ENCODE results near the gene CD160. TPM values are rescaled to one million over a fixed set of nuclear protein-coding genes. Genes with fewer than 3 reads are reported as not detected.

The CD160 gene
- total and polyA plus RNA-seq, 2 experiments from 2014 or later: 0.06 TPM; not detected in 1

DNA sequence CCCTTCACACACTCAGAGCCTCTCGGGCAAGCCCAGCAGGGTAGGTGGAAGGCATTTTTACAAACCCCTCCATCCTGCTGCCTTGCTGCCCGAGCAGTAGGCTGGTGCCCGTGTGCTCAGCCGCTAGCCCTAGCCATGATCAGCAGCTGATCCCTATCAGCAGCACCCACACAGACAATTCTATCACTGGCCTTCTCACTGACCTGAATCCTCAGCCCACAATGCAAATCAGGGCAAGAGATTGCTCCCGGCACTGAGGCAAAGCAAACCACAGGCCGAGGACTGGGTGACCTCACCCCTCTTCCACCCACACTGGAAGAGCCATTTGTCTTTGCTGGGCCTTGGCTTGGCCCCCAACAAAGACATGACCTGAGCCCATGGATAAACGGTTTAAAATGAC, 11.2 kb upstream of the CD160 start:
- ATAC-seq (peak; percentile 56), DNase-seq (ENCODE audit: low spot score) (no peak)
- Histone ChIP-seq H3K9me2 (ENCODE audit: insufficient read depth) (0 out of 2 replicates have a peak, but pooled peaks cover 3% of the 10 kb centered on the region), H3F3A (replicated peaks; ENCODE audit: low read depth) (no peaks in the 10 kb centered on the region), H3K36me3 (ENCODE audit: insufficient read depth) (no peaks in the 10 kb centered on the region), H3K27me3 (ENCODE audit: insufficient read depth) (no peaks in the 10 kb centered on the region), H4K20me1 (replicated peaks; ENCODE audit: insufficient read depth) (no peaks in the 10 kb centered on the region), H3K4me2 (no peak overlapping the region), H3K4me1 (ENCODE audit: insufficient read depth) (no peaks in the 10 kb centered on the region), H2AFZ (peak overlapping the region; percentile 85), H3K4me3 (no peak overlapping the region), H3K79me2 (replicated peaks; ENCODE audit: insufficient read depth) (no peaks in the 10 kb centered on the region), H3K27ac (ENCODE audit: low read depth) (no peak overlapping the region)
- Mint-ChIP-seq H3K4me1 (peaks cover 17% of the 10 kb centered on the region), H3K27ac (0 out of 2 replicates have a peak overlapping the region, but pooled peaks have one; percentile 19), H3K36me3 (ENCODE audit: low read depth) (no peaks in the 10 kb centered on the region), H3K9me3 (no peaks in the 10 kb centered on the region), H3K27me3 (ENCODE audit: insufficient read depth, low read depth, poor library complexity) (peaks cover 7% of the 10 kb centered on the region), H3K4me3 (no peak overlapping the region)
- TF ChIP-seq STAT1 (IDR thresholded peaks at IDR 0.05; ENCODE audit: unreplicated experiment): no peak
- TF ChIP-seq EZH2 (IDR thresholded peaks at IDR 0.05; ENCODE audit: low read depth, unreplicated experiment): no peak
- TF ChIP-seq EZH2phosphoT487 (IDR thresholded peaks at IDR 0.05; ENCODE audit: unreplicated experiment): no peak
- no peak for TF ChIP-seq POLR2AphosphoS5 (IDR thresholded peaks at IDR 0.05; ENCODE audit: low read depth)
- TF ChIP-seq JUNB (IDR thresholded peaks at IDR 0.05; ENCODE audit: unreplicated experiment): no peak
- TF ChIP-seq ZNF331 (CRISPR knock-in tag; IDR thresholded peaks at IDR 0.05; ENCODE audit: low read depth): no peak
- no peak for TF ChIP-seq ZNF114 (CRISPR knock-in tag; IDR thresholded peaks at IDR 0.05)

- no peak overlapping the region for H3K27ac Mint-ChIP-seq
- Histone ChIP-seq H3K4me3 (no peak overlapping the region), H3K27ac (ENCODE audit: low read depth) (no peak overlapping the region), H2AFZ (no peak overlapping the region), H3K4me1 (ENCODE audit: insufficient read depth) (no peaks in the 10 kb centered on the region), H3K36me3 (ENCODE audit: insufficient read depth) (no peaks in the 10 kb centered on the region), H3F3A (replicated peaks; ENCODE audit: low read depth) (no peaks in the 10 kb centered on the region), H3K4me2 (no peak overlapping the region), H3K27me3 (ENCODE audit: insufficient read depth) (no peaks in the 10 kb centered on the region), H4K20me1 (replicated peaks; ENCODE audit: insufficient read depth) (no peaks in the 10 kb centered on the region), H3K79me2 (replicated peaks; ENCODE audit: insufficient read depth) (no peaks in the 10 kb centered on the region), H3K9me2 (ENCODE audit: insufficient read depth) (no peaks in the 10 kb centered on the region)
- H3K4me1 Mint-ChIP-seq: peaks cover 17% of the 10 kb centered on the region
- no peaks in the 10 kb centered on the region for H3K36me3 Mint-ChIP-seq (ENCODE audit: low read depth)
- H3K4me3 Mint-ChIP-seq: no peak overlapping the region
- H3K27me3 Mint-ChIP-seq (ENCODE audit: insufficient read depth, low read depth, poor library complexity): peaks cover 7% of the 10 kb centered on the region
- DNase-seq (ENCODE audit: low spot score) (no peak), ATAC-seq (no peak)
- no peaks in the 10 kb centered on the region for H3K9me3 Mint-ChIP-seq
- no peak for TF ChIP-seq CTCF (conservative IDR thresholded peaks at IDR 0.05; ENCODE audit: low read depth in 2 of 2)
- TF ChIP-seq EZH2phosphoT487 (IDR thresholded peaks at IDR 0.05; ENCODE audit: unreplicated experiment): no peak
- TF ChIP-seq REST (IDR thresholded peaks at IDR 0.05; ENCODE audit: unreplicated experiment): no peak
- no peak for TF ChIP-seq ZNF331 (CRISPR knock-in tag; IDR thresholded peaks at IDR 0.05; ENCODE audit: low read depth)
- TF ChIP-seq CREB1 (CRISPR knock-in tag; IDR thresholded peaks at IDR 0.05; ENCODE audit: low read depth): no peak
- no peak for TF ChIP-seq ZNF114 (CRISPR knock-in tag; IDR thresholded peaks at IDR 0.05)
- TF ChIP-seq NANOG (IDR thresholded peaks at IDR 0.05; ENCODE audit: borderline replicate concordance): no peak
- no peak for TF ChIP-seq POLR2AphosphoS5 (IDR thresholded peaks at IDR 0.05; ENCODE audit: low read depth)
These were observed 8.8 kb upstream of the CD160 start for GRCh38 chr1:145710291-145711027.
